Globus pallidus (tissue), 1 donor: ENCODE results near the gene CATSPERB.
"Not testable (repeated sequence)": the region's sequence is repeated elsewhere in the genome, so short reads cannot be mapped to it uniquely, and the experiment has no call there.

Experiments
- DNase-seq: peaks from one replicate; pipeline ENCODE4 v3.0.0-alpha.2; 2015; ENCODE audit warnings: low spot score

CATSPERB gene

GRCh38 chr14:91731986-91732385, at the start of gene CATSPERB:
CATSPERB (minus strand) TSS chr14:91732086; CDS start chr14:91729479, 2,607 bp downstream.
- no peak for DNase-seq

GRCh38 chr14:91780452-91780851, 48.6 kb upstream of the CATSPERB start:
- DNase-seq: no peak

- no peak for DNase-seq
These were observed 46.3 kb upstream of the CATSPERB start for GRCh38 chr14:91778217-91778616.

- DNase-seq: no peak
These were observed 42.5 kb upstream of the CATSPERB start for GRCh38 chr14:91774140-91775096.

- no peak for DNase-seq
These were observed 38.3 kb upstream of the CATSPERB start for GRCh38 chr14:91770185-91770584.

GRCh38 chr14:91755570-91756295, 23.8 kb upstream of the CATSPERB start:
- no peak for DNase-seq

- no peak for DNase-seq
These were observed 22.9 kb upstream of the CATSPERB start for GRCh38 chr14:91754819-91755218.

- no peak for DNase-seq
These were observed 22.3 kb upstream of the CATSPERB start for GRCh38 chr14:91754185-91754584.

- DNase-seq: no peak
These were observed 21.7 kb upstream of the CATSPERB start for GRCh38 chr14:91753501-91754128.

GRCh38 chr14:91752961-91753360, 21.1 kb upstream of the CATSPERB start:
- DNase-seq: no peak

- no peak for DNase-seq
These were observed 19.8 kb upstream of the CATSPERB start for GRCh38 chr14:91751719-91752118.

GRCh38 chr14:91750634-91751198, 18.8 kb upstream of the CATSPERB start:
- no peak for DNase-seq

- DNase-seq: no peak
These were observed 18.0 kb upstream of the CATSPERB start for GRCh38 chr14:91749868-91750267.

- DNase-seq: no peak
These were observed 16.2 kb upstream of the CATSPERB start for GRCh38 chr14:91748049-91748448.

- DNase-seq: no peak
These were observed 13.5 kb upstream of the CATSPERB start for GRCh38 chr14:91745344-91745743.

- no peak for DNase-seq
These were observed 12.2 kb upstream of the CATSPERB start for GRCh38 chr14:91744068-91744480.

- no peak for DNase-seq
These were observed 11.4 kb upstream of the CATSPERB start for GRCh38 chr14:91743305-91743653.

GRCh38 chr14:91742621-91743304, 10.9 kb upstream of the CATSPERB start:
- DNase-seq: no peak

- DNase-seq: not testable (repeated sequence)
These were observed 8.0 kb upstream of the CATSPERB start for GRCh38 chr14:91739867-91740266.

- no peak for DNase-seq
These were observed 5.7 kb upstream of the CATSPERB start for GRCh38 chr14:91737619-91738018.

- DNase-seq: no peak
These were observed 1.1 kb upstream of the CATSPERB start for GRCh38 chr14:91732859-91733477.
